MM.1S (cell line): ENCODE measurements around the gene CPVL.

Source experiments
- DNase-seq: peaks from one replicate; pipeline ENCODE4 v3.0.0-alpha.2; 2015
- H2AFZ ChIP-seq: fragments of 300-600 bp; sonication (generic); 2 replicates; pipeline ENCODE4 v1.6.0; 2016; ENCODE audit warnings: antibody characterized with exemption, low read length
- H3F3A ChIP-seq: fragments of 300-600 bp; sonication (generic); 2 replicates; pipeline ENCODE4 v1.6.1; 2016; ENCODE audit warnings: mild to moderate bottlenecking, antibody characterized with exemption, low read length, moderate library complexity, mixed read lengths; ENCODE audit not compliant: insufficient read depth
- H3K27ac ChIP-seq: fragments of 300-600 bp; sonication (generic); 2 replicates; pipeline ENCODE4 v1.5.1; 2016; ENCODE audit warnings: mild to moderate bottlenecking, low read length
- H3K27me3 ChIP-seq: fragments of 300-600 bp; sonication (generic); replicated peaks from 2 replicates; pipeline ENCODE4 v1.6.0; 2016; ENCODE audit warnings: low read length; ENCODE audit not compliant: insufficient read depth
- H3K36me3 ChIP-seq: fragments of 300-600 bp; sonication (generic); replicated peaks from 2 replicates; pipeline ENCODE4 v1.6.1; 2016; ENCODE audit warnings: mild to moderate bottlenecking, low read length, mixed read lengths; ENCODE audit not compliant: insufficient read depth
- H3K4me1 ChIP-seq: fragments of 300-600 bp; sonication (generic); 2 replicates; pipeline ENCODE4 v1.6.1; 2016; ENCODE audit warnings: low read length, mixed read lengths
- H3K4me2 ChIP-seq: fragments of 300-600 bp; sonication (generic); 2 replicates; pipeline ENCODE4 v1.6.0; 2016; ENCODE audit warnings: low read depth, low read length
- H3K4me3 ChIP-seq: fragments of 300-600 bp; sonication (generic); 2 replicates; pipeline ENCODE4 v1.5.1; 2016; ENCODE audit warnings: low read length, mixed read lengths
- H3K79me2 ChIP-seq: fragments of 300-600 bp; sonication (generic); 2 replicates; pipeline ENCODE4 v1.6.1; 2016; ENCODE audit warnings: mixed run types, low read length, mixed read lengths
- H3K9ac ChIP-seq: fragments of 300-600 bp; sonication (generic); 2 replicates; pipeline ENCODE4 v1.6.1; 2016; ENCODE audit warnings: low read length, mixed read lengths
- H3K9me2 ChIP-seq: fragments of 300-600 bp; sonication (generic); replicated peaks from 2 replicates; pipeline ENCODE4 v1.6.1; 2016; ENCODE audit warnings: mild to moderate bottlenecking, low read length, mixed read lengths; ENCODE audit not compliant: insufficient read depth
- H3K9me3 ChIP-seq: fragments of 300-600 bp; sonication (generic); replicated peaks from 2 replicates; pipeline ENCODE4 v1.6.1; 2016; ENCODE audit warnings: mild to moderate bottlenecking, low read length, mixed read lengths; ENCODE audit not compliant: insufficient read depth
- H4K20me1 ChIP-seq: fragments of 300-600 bp; sonication (generic); 2 replicates; pipeline ENCODE4 v1.6.1; 2016; ENCODE audit warnings: mild to moderate bottlenecking, low read length, moderate library complexity, mixed read lengths; ENCODE audit not compliant: insufficient read depth
- CTCF ChIP-seq: fragments of 300-600 bp; sonication (generic); IDR thresholded peaks from 2 replicates; pipeline ENCODE4 v1.5.1; 2016; ENCODE audit warnings: antibody characterized with exemption, low read length, mixed read lengths
- EZH2 ChIP-seq: fragments of 300-600 bp; sonication (generic); optimal IDR thresholded peaks from 2 replicates; pipeline ENCODE3; 2017; ENCODE audit warnings: low read depth, mild to moderate bottlenecking, antibody characterized with exemption, low read length, mixed read lengths
- EZH2phosphoT487 ChIP-seq: fragments of 300-600 bp; sonication (generic); IDR thresholded peaks from 2 replicates; pipeline ENCODE4 v1.6.1; 2018; ENCODE audit warnings: antibody characterized with exemption, low read length

The CPVL gene

GRCh38 chr7:29075606-29076005 lies 70.7 kb downstream of the CPVL start:
- Histone ChIP-seq H2AFZ (no peak overlapping the region), H4K20me1 (no peaks in the 10 kb centered on the region), H3K79me2 (no peaks in the 10 kb centered on the region), H3K4me1 (no peaks in the 10 kb centered on the region), H3K9ac (no peak overlapping the region), H3K27me3 (no peaks in the 10 kb centered on the region), H3F3A (no peaks in the 10 kb centered on the region), H3K36me3 (no peaks in the 10 kb centered on the region), H3K4me2 (no peak overlapping the region), H3K27ac (no peak overlapping the region), H3K9me3 (no peaks in the 10 kb centered on the region), H3K4me3 (no peak overlapping the region), H3K9me2 (no peaks in the 10 kb centered on the region)
- TF ChIP-seq EZH2 = no peak
- no peak for TF ChIP-seq CTCF
- no peak for TF ChIP-seq EZH2phosphoT487
- no peak for DNase-seq

GRCh38 chr7:29071203-29071874 lies 75.0 kb downstream of the CPVL start:
- Histone ChIP-seq H3F3A (no peaks in the 10 kb centered on the region), H3K36me3 (no peaks in the 10 kb centered on the region), H4K20me1 (no peaks in the 10 kb centered on the region), H3K79me2 (no peaks in the 10 kb centered on the region), H3K9ac (no peak overlapping the region), H3K4me1 (no peaks in the 10 kb centered on the region), H3K27ac (no peak overlapping the region), H3K4me3 (no peak overlapping the region), H3K27me3 (no peaks in the 10 kb centered on the region), H3K4me2 (no peak overlapping the region), H3K9me3 (no peaks in the 10 kb centered on the region), H2AFZ (no peak overlapping the region), H3K9me2 (no peaks in the 10 kb centered on the region)
- DNase-seq = no peak
- TF ChIP-seq EZH2phosphoT487 (no peak), CTCF (no peak), EZH2 (no peak)

GRCh38 chr7:29066641-29067040 lies 79.7 kb downstream of the CPVL start:
- Histone ChIP-seq H3K4me3 (no peak overlapping the region), H3F3A (no peaks in the 10 kb centered on the region), H3K79me2 (no peaks in the 10 kb centered on the region), H3K4me2 (no peak overlapping the region), H3K9me2 (no peaks in the 10 kb centered on the region), H3K36me3 (no peaks in the 10 kb centered on the region), H3K9ac (no peak overlapping the region), H3K4me1 (no peaks in the 10 kb centered on the region), H2AFZ (no peak overlapping the region), H3K27ac (no peak overlapping the region), H3K9me3 (no peaks in the 10 kb centered on the region), H4K20me1 (no peaks in the 10 kb centered on the region), H3K27me3 (no peaks in the 10 kb centered on the region)
- TF ChIP-seq EZH2 = no peak
- TF ChIP-seq CTCF = no peak
- no peak for TF ChIP-seq EZH2phosphoT487
- no peak for DNase-seq
